ENCODE measurements around the gene P2RY11.

P2RY11 gene

GRCh38 chr19:10159610-10160009 is 48.1 kb downstream of the P2RY11 start:
- TF ChIP-seq, protein P1, sequence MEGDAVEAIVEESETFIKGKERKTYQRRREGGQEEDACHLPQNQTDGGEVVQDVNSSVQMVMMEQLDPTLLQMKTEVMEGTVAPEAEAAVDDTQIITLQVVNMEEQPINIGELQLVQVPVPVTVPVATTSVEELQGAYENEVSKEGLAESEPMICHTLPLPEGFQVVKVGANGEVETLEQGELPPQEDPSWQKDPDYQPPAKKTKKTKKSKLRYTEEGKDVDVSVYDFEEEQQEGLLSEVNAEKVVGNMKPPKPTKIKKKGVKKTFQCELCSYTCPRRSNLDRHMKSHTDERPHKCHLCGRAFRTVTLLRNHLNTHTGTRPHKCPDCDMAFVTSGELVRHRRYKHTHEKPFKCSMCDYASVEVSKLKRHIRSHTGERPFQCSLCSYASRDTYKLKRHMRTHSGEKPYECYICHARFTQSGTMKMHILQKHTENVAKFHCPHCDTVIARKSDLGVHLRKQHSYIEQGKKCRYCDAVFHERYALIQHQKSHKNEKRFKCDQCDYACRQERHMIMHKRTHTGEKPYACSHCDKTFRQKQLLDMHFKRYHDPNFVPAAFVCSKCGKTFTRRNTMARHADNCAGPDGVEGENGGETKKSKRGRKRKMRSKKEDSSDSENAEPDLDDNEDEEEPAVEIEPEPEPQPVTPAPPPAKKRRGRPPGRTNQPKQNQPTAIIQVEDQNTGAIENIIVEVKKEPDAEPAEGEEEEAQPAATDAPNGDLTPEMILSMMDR (conservative IDR thresholded peaks at IDR 0.05; ENCODE audit: low read depth, low read length), result no peak
- no peak overlapping the region for H3K4me3 ChIP-seq (ENCODE audit: low read depth, low read length)

DNA sequence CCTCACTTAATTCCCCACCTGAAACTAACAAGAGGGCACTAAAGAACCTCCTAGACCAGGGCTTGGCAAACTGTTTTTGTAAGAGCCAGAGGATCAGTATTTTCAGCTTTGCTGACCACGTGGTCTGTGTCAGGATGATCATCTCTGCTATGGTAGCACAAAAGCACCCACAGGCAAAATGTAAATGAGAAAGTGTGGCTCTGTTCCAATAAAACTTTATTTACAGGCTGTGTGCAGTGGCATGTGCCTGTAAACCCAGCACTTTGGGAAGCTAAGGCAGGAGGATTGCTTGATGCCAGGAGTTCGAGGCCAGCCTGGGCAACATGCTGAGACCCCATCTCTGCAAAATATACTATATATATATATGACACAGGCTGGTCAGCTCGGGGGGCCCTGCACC is 52.0 kb downstream of the P2RY11 start:
- TF ChIP-seq, protein P1 (conservative IDR thresholded peaks at IDR 0.05; ENCODE audit: low read depth, low read length), result no peak
- no peak overlapping the region for H3K4me3 ChIP-seq (ENCODE audit: low read depth, low read length)
- no peak for DNase-seq (ENCODE audit: low read depth)

More at GRCh38 chr19:10159610-10160009, 48.1 kb downstream of the P2RY11 start:
- DNase-seq (ENCODE audit: low read depth), result no peak

Measured in choroid plexus epithelial cell (primary cell).